Measurements from ENCODE around the gene HIPK3. TPM values are rescaled to one million over a fixed set of nuclear protein-coding genes. Genes with fewer than 3 reads are reported as not detected.

HIPK3 gene
- total RNA-seq, 4 donors from 2014 or later, result 244 to 362 (median 344) TPM

GRCh38 chr11:33391893-33392251, 134.7 kb downstream of the HIPK3 start:
- Histone ChIP-seq H3K9me3 (no peaks in the 10 kb centered on the region), H3K4me1 (no peaks in the 10 kb centered on the region), H3K36me3 (no peaks in the 10 kb centered on the region), H3K27ac (replicated peaks in 1 of 4) (no peak overlapping the region), H3K27me3 (no peaks in the 10 kb centered on the region), H3K4me3 (no peak overlapping the region)
- no peak for DNase-seq (ENCODE audit: extremely low spot score)
- whole genome bisulfite sequencing, result 90% methylated on average over 2 of the region's 2 CpGs
- intact Hi-C loops (cut with DNase I), result no loop called here
- TF ChIP-seq EP300 (IDR thresholded peaks at IDR 0.05) (no peak), CTCF (IDR thresholded peaks at IDR 0.05) (no peak), POLR2A (IDR thresholded peaks at IDR 0.05; ENCODE audit: low read depth) (no peak), POLR2AphosphoS5 (IDR thresholded peaks at IDR 0.05) (no peak)

- TF ChIP-seq POLR2AphosphoS5 (IDR thresholded peaks at IDR 0.05) (no peak), CTCF (IDR thresholded peaks at IDR 0.05) (no peak), EP300 (IDR thresholded peaks at IDR 0.05) (no peak), POLR2A (IDR thresholded peaks at IDR 0.05; ENCODE audit: low read depth) (no peak)
- no peaks in the 10 kb centered on the region for H3K36me3 ChIP-seq
- WGBS, result 87% methylated on average over 6 of the region's 6 CpGs
- no peak for DNase-seq (ENCODE audit: extremely low spot score)
- no peaks in the 10 kb centered on the region for H3K9me3 ChIP-seq
- H3K4me1 ChIP-seq, result no peaks in the 10 kb centered on the region
- no peak overlapping the region for H3K4me3 ChIP-seq
- H3K27me3 ChIP-seq, result no peaks in the 10 kb centered on the region
- no peak overlapping the region for H3K27ac ChIP-seq (replicated peaks in 1 of 4)
- intact Hi-C loops (cut with DNase I), result no loop called here
Observed at GRCh38 chr11:33394431-33395109, 137.4 kb downstream of the HIPK3 start.

- TF ChIP-seq POLR2AphosphoS5 (IDR thresholded peaks at IDR 0.05) (no peak), EP300 (IDR thresholded peaks at IDR 0.05) (no peak), CTCF (IDR thresholded peaks at IDR 0.05) (no peak), POLR2A (IDR thresholded peaks at IDR 0.05; ENCODE audit: low read depth) (no peak)
- Histone ChIP-seq H3K4me3 (no peak overlapping the region), H3K9me3 (no peaks in the 10 kb centered on the region), H3K27ac (replicated peaks in 1 of 4) (no peak overlapping the region), H3K36me3 (no peaks in the 10 kb centered on the region), H3K27me3 (no peaks in the 10 kb centered on the region), H3K4me1 (no peaks in the 10 kb centered on the region)
- WGBS, result 88% methylated on average over 3 of the region's 3 CpGs
- no peak for DNase-seq (ENCODE audit: extremely low spot score)
- intact Hi-C loops (cut with DNase I), result no loop called here
Observed at GRCh38 chr11:33396361-33396760, 139.2 kb downstream of the HIPK3 start.

- no peaks in the 10 kb centered on the region for H3K36me3 ChIP-seq
- no peak for TF ChIP-seq CTCF (IDR thresholded peaks at IDR 0.05)
- no peak for TF ChIP-seq EP300 (IDR thresholded peaks at IDR 0.05)
- TF ChIP-seq POLR2AphosphoS5 (IDR thresholded peaks at IDR 0.05), result no peak
- no peak for TF ChIP-seq POLR2A (IDR thresholded peaks at IDR 0.05; ENCODE audit: low read depth)
- no peak overlapping the region for H3K27ac ChIP-seq (replicated peaks in 1 of 4)
- 82% methylated on average over 4 of the region's 4 CpGs for WGBS
- H3K9me3 ChIP-seq, result no peaks in the 10 kb centered on the region
- H3K4me3 ChIP-seq, result no peak overlapping the region
- no peak for DNase-seq (ENCODE audit: extremely low spot score)
- intact Hi-C loops (cut with DNase I), result no loop called here
- H3K4me1 ChIP-seq, result no peaks in the 10 kb centered on the region
- H3K27me3 ChIP-seq, result no peaks in the 10 kb centered on the region
Observed at GRCh38 chr11:33399421-33399820, 142.2 kb downstream of the HIPK3 start.

GRCh38 chr11:33402066-33402465, 144.9 kb downstream of the HIPK3 start:
- WGBS, result 84% methylated on average over 2 of the region's 2 CpGs
- no peak for DNase-seq (ENCODE audit: extremely low spot score)
- Histone ChIP-seq H3K36me3 (no peaks in the 10 kb centered on the region), H3K4me1 (no peaks in the 10 kb centered on the region), H3K27me3 (no peaks in the 10 kb centered on the region), H3K9me3 (no peaks in the 10 kb centered on the region), H3K27ac (replicated peaks in 1 of 4) (no peak overlapping the region), H3K4me3 (no peak overlapping the region)
- intact Hi-C loops (cut with DNase I), result no loop called here
- TF ChIP-seq POLR2A (IDR thresholded peaks at IDR 0.05; ENCODE audit: low read depth) (no peak), CTCF (IDR thresholded peaks at IDR 0.05) (no peak), POLR2AphosphoS5 (IDR thresholded peaks at IDR 0.05) (no peak), EP300 (IDR thresholded peaks at IDR 0.05) (no peak)

Measured in esophagus muscularis mucosa (tissue), 4 donors.